A673 (cell line): ENCODE data around the gene LRRC4C. TPM values are rescaled to one million over a fixed set of nuclear protein-coding genes. Genes with fewer than 3 reads are reported as not detected.

Source experiments
- BruUV-seq: library from RNA; stranded (reverse); fragments of 400-500 nt; replicated peaks from 2 replicates; lab custom pipeline; 2021; lab: Mats Ljungman, UMichigan
- CTCF ChIA-PET: fragments of 300-600 bp; sonication (Branson Sonifier 250); formaldehyde crosslinking; loops from one replicate; lab custom pipeline; 2022; ENCODE audit warnings: antibody characterized with exemption; lab: Charles Lee
- POLR2A ChIA-PET: fragments of 300-600 bp; sonication (Branson Sonifier 250); formaldehyde crosslinking; loops from one replicate; lab custom pipeline; 2022; ENCODE audit warnings: antibody characterized with exemption; ENCODE audit not compliant: low non-redundant PET; lab: Charles Lee
- DNase-seq: peaks from one replicate; pipeline ENCODE4 v3.0.0-alpha.2; 2015; ENCODE audit warnings: low spot score
- H3K27ac ChIP-seq: fragments of 200-600 bp; sonication (generic); 2 replicates; pipeline ENCODE4 v1.5.1; 2016; ENCODE audit warnings: mixed run types, low read depth, mild to moderate bottlenecking, mixed read lengths, antibody characterized with exemption, low read length; ENCODE audit not compliant: poor library complexity, severe bottlenecking
- H3K27me3 ChIP-seq: fragments of 200-600 bp; sonication (generic); replicated peaks from 2 replicates; pipeline ENCODE4 v1.6.1; 2017; ENCODE audit warnings: mixed run types, low read depth, mild to moderate bottlenecking, mixed read lengths, antibody characterized with exemption, low read length; ENCODE audit not compliant: insufficient read depth, poor library complexity
- H3K36me3 ChIP-seq: fragments of 200-600 bp; sonication (generic); 2 replicates; pipeline ENCODE4 v1.6.1; 2016; ENCODE audit warnings: mixed run types, mild to moderate bottlenecking, mixed read lengths, antibody characterized with exemption, low read length; ENCODE audit not compliant: insufficient read depth, poor library complexity, severe bottlenecking
- H3K4me1 ChIP-seq: fragments of 200-600 bp; sonication (generic); 2 replicates; pipeline ENCODE4 v1.6.1; 2017; ENCODE audit warnings: mixed run types, mild to moderate bottlenecking, mixed read lengths, antibody characterized with exemption, low read length; ENCODE audit not compliant: insufficient read depth, poor library complexity, severe bottlenecking
- H3K4me3 ChIP-seq: fragments of 200-600 bp; sonication (generic); 2 replicates; pipeline ENCODE4 v1.5.1; 2016; ENCODE audit warnings: low read depth, mixed run types, mild to moderate bottlenecking, mixed read lengths, low read length; ENCODE audit not compliant: poor library complexity, severe bottlenecking
- H3K9me3 ChIP-seq: fragments of 200-600 bp; sonication (generic); 2 replicates; pipeline ENCODE4 v1.6.1; 2016; ENCODE audit warnings: mixed run types, low read depth, mild to moderate bottlenecking, mixed read lengths, antibody characterized with exemption, low read length; ENCODE audit not compliant: poor library complexity, severe bottlenecking
- EZH2 ChIP-seq: fragments of 200-600 bp; sonication (generic); IDR thresholded peaks from 2 replicates; pipeline ENCODE4 v1.6.1; 2017; ENCODE audit warnings: borderline replicate concordance, low read depth, mild to moderate bottlenecking, mixed read lengths, antibody characterized with exemption, low read length; ENCODE audit not compliant: poor library complexity, severe bottlenecking
- intact Hi-C: fragments of 100-400 bp; cut with micrococcal nuclease; formaldehyde crosslinking; loops from one replicate; pipeline ENCODE4 v1.10.0; 2022; ENCODE audit not compliant: unreplicated experiment
- total RNA-seq: library from RNA; stranded (reverse); gene quantifications from 2 replicates; pipeline ENCODE4 v1.2.3, GENCODE V29; 2021
- TF ChIP-seq, protein P1 (sequence below): fragments of 300-800, 200-600 bp; sonication (generic); conservative IDR thresholded peaks from 2 replicates; pipeline ENCODE4 v1.5.1; 2017; ENCODE audit warnings: low read depth, mild to moderate bottlenecking, antibody characterized with exemption, low read length, moderate library complexity, mixed read lengths

Gene LRRC4C
- total RNA-seq, 1 experiment from 2014 or later, result 38.3 TPM

DNA sequence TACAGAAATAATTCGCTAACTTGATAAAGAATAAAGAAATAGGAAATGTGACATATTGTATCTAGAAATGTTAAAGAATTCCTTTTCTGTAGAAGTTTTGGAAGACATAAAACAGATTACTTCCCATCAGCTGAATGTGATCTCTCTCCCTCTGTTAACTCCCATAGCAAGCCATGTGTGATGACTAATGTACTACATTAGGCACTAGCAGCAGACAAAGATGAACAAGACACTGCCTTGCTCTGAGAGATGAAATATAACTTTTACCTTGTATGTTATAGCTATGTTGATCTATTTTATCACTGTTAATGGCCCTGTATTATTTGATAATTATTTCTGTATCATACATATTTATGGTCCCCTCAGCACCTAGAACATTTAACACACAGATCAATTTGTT lies 817.2 kb downstream of the LRRC4C start:
- H3K36me3 ChIP-seq, result no peaks in the 10 kb centered on the region
- CTCF ChIA-PET, result interaction anchor here (0.6 kb wide), 1 partner anchor 16 kb away, joined by 3 read pairs; no protein-coding TSS in a partner anchor
- BruUV-seq, result no TSS peak
- intact Hi-C loops, result no loop called here
- H3K4me3 ChIP-seq, result no peak overlapping the region
- DNase-seq, result no peak
- H3K27ac ChIP-seq, result no peak overlapping the region
- H3K27me3 ChIP-seq, result no peaks in the 10 kb centered on the region
- TF ChIP-seq, protein P1, sequence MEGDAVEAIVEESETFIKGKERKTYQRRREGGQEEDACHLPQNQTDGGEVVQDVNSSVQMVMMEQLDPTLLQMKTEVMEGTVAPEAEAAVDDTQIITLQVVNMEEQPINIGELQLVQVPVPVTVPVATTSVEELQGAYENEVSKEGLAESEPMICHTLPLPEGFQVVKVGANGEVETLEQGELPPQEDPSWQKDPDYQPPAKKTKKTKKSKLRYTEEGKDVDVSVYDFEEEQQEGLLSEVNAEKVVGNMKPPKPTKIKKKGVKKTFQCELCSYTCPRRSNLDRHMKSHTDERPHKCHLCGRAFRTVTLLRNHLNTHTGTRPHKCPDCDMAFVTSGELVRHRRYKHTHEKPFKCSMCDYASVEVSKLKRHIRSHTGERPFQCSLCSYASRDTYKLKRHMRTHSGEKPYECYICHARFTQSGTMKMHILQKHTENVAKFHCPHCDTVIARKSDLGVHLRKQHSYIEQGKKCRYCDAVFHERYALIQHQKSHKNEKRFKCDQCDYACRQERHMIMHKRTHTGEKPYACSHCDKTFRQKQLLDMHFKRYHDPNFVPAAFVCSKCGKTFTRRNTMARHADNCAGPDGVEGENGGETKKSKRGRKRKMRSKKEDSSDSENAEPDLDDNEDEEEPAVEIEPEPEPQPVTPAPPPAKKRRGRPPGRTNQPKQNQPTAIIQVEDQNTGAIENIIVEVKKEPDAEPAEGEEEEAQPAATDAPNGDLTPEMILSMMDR, result no peak
- no peak for TF ChIP-seq EZH2
- no peaks in the 10 kb centered on the region for H3K4me1 ChIP-seq
- POLR2A ChIA-PET, result no interaction called here
- H3K9me3 ChIP-seq, result peaks cover 1% of the 10 kb centered on the region

GRCh38 chr11:40619654-40620053 lies 839.8 kb downstream of the LRRC4C start:
- Histone ChIP-seq H3K4me1 (no peaks in the 10 kb centered on the region), H3K27ac (no peak overlapping the region), H3K27me3 (no peaks in the 10 kb centered on the region), H3K4me3 (no peak overlapping the region), H3K9me3 (no peaks in the 10 kb centered on the region), H3K36me3 (no peaks in the 10 kb centered on the region)
- intact Hi-C loops, result no loop called here
- BruUV-seq, result no TSS peak
- no peak for TF ChIP-seq EZH2
- TF ChIP-seq, protein P1, result no peak
- no peak for DNase-seq
- ChIA-PET POLR2A (no interaction called here), CTCF (no interaction called here)

DNA sequence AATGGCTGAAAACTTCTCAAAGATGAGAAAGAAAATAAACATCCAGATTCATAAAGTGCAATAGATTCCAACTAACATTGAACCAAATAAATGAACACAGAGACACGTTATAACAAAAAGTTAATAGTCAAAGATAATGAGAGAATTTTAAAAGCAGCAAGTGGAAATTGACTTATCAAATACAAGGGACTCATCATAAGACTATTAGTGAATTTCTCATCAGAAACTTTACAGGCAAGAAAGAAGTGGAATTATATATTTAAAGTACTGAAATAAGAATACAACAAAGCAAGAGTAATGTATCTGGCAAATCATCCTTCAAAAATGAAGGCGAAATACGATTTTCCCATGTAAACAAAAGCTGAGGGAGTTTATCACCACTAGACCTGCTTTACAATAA lies 852.7 kb downstream of the LRRC4C start:
- no TSS peak for BruUV-seq
- POLR2A ChIA-PET, result no interaction called here

More for the DNA sequence above, 852.7 kb downstream of the LRRC4C start:
- no peak overlapping the region for H3K27ac ChIP-seq
- H3K4me1 ChIP-seq, result no peaks in the 10 kb centered on the region
- no peaks in the 10 kb centered on the region for H3K36me3 ChIP-seq
- H3K9me3 ChIP-seq, result peaks cover 27% of the 10 kb centered on the region
- CTCF ChIA-PET, result interaction anchor here (0.6 kb wide), 1 partner anchor 183 kb away, joined by 3 read pairs; no protein-coding TSS in a partner anchor
- DNase-seq, result no peak
- TF ChIP-seq, protein P1, result no peak
- TF ChIP-seq EZH2, result no peak
- H3K27me3 ChIP-seq, result no peaks in the 10 kb centered on the region
- intact Hi-C loops, result no loop called here
- no peak overlapping the region for H3K4me3 ChIP-seq
